Spleen (tissue), 7 donors: ENCODE results near the gene PTEN.

ENCODE experiments used
- CTCF ChIP-seq, 11 experiments: fragments of 200-600 bp in 7 of 11; fragments of 450-650 bp in 4 of 11; sonication (generic) in 4 of 11; IDR thresholded peaks in 8 of 11; conservative IDR thresholded peaks in 3 of 11; 1 replicate in 7 of 11; 2 replicates in 4 of 11; pipeline versions ENCODE4 v1.4.0 to v1.8.0; 2016 to 2021; ENCODE audit warnings: antibody characterized with exemption in 11 of 11, inconsistent platforms in 4 of 11, mild to moderate bottlenecking in 1 of 11
- POLR2A ChIP-seq, 3 donors: fragments of 450-650 bp; IDR thresholded peaks; one replicate each; pipeline ENCODE4 v1.5.1; 2017; ENCODE audit warnings: antibody characterized with exemption in 3 of 3, mild to moderate bottlenecking in 1 of 3
- POLR2AphosphoS5 ChIP-seq, 3 donors: sonication (generic); formaldehyde crosslinking; IDR thresholded peaks; one replicate each; pipeline ENCODE4 v1.5.1; 2017; ENCODE audit warnings: antibody characterized with exemption in 3 of 3
- donor health status: DM: no; HTN: no; CAD: no; lungs with moderate emphysema.
- donor health status: DM: no; HTN: no; CAD: no.
- donor health status: DM: no; HTN: no; CAD: no.

GRCh38 chr10:87956055-87956454, 92.6 kb downstream of the PTEN start:
- no peak for TF ChIP-seq CTCF (IDR thresholded peaks at IDR 0.05 in 8 of 11, conservative IDR thresholded peaks at IDR 0.05 in 3 of 11)
- no peak for TF ChIP-seq POLR2AphosphoS5 (IDR thresholded peaks at IDR 0.05)
- TF ChIP-seq POLR2A (IDR thresholded peaks at IDR 0.05) = no peak
